H9 (cell line): ENCODE data around the gene CEP350. TPM values are rescaled to one million over a fixed set of nuclear protein-coding genes. Genes with fewer than 3 reads are reported as not detected.

ENCODE experiments used
- DNase-seq: peaks from one replicate; pipeline ENCODE4 v3.0.0-alpha.2; 2017
- H2AFZ ChIP-seq: one replicate; pipeline ENCODE4 v1.6.1; 2013; ENCODE audit warnings: mild to moderate bottlenecking, low read length, control low read depth, moderate library complexity
- H2AK5ac ChIP-seq: 2 replicates; pipeline ENCODE4 v1.6.1; 2013; ENCODE audit warnings: low read length, control low read depth, mixed read lengths; ENCODE audit not compliant: insufficient read length
- H2BK120ac ChIP-seq: one replicate; pipeline ENCODE4 v1.6.1; 2013; ENCODE audit warnings: low read depth, mild to moderate bottlenecking, low read length, control low read depth, inconsistent platforms; ENCODE audit not compliant: poor library complexity, severe bottlenecking
- H2BK12ac ChIP-seq: 2 replicates; pipeline ENCODE4 v1.6.1; 2013; ENCODE audit warnings: low read length, control low read depth, mixed read lengths, low read depth; ENCODE audit not compliant: insufficient read length
- H2BK15ac ChIP-seq: 2 replicates; pipeline ENCODE4 v1.6.1; 2013; ENCODE audit warnings: low read depth, low read length, control low read depth
- H2BK20ac ChIP-seq: one replicate; pipeline ENCODE4 v1.6.1; 2013; ENCODE audit warnings: low read depth, mild to moderate bottlenecking, low read length, control low read depth, inconsistent platforms; ENCODE audit not compliant: poor library complexity, severe bottlenecking
- H2BK5ac ChIP-seq: 2 replicates; pipeline ENCODE4 v1.6.1; 2013; ENCODE audit warnings: low read length, control low read depth, mixed read lengths; ENCODE audit not compliant: insufficient read length
- H3K14ac ChIP-seq: 2 replicates; pipeline ENCODE4 v1.6.1; 2013; ENCODE audit warnings: low read length, control low read depth; ENCODE audit not compliant: insufficient read depth
- H3K18ac ChIP-seq: 2 replicates; pipeline ENCODE4 v1.6.1; 2013; ENCODE audit warnings: low read depth, mild to moderate bottlenecking, mixed read lengths, low read length, control low read depth; ENCODE audit not compliant: insufficient read length
- H3K23ac ChIP-seq: 2 replicates; pipeline ENCODE4 v1.6.1; 2013; ENCODE audit warnings: low read length, control low read depth, mixed read lengths, low read depth; ENCODE audit not compliant: insufficient read length
- H3K23me2 ChIP-seq: 2 replicates; pipeline ENCODE4 v1.6.1; 2013; ENCODE audit warnings: low read depth, mild to moderate bottlenecking, mixed read lengths, low read length, control low read depth; ENCODE audit not compliant: insufficient read length, poor library complexity, severe bottlenecking
- H3K27ac ChIP-seq: 2 replicates; pipeline ENCODE4 v1.5.1; 2013; ENCODE audit warnings: low read length, control low read depth, mixed read lengths, low read depth; ENCODE audit not compliant: insufficient read length
- H3K27me3 ChIP-seq: 2 replicates; pipeline ENCODE4 v1.6.1; 2013; ENCODE audit warnings: low read length, control low read depth, inconsistent platforms; ENCODE audit not compliant: insufficient read depth
- H3K4ac ChIP-seq: 2 replicates; pipeline ENCODE4 v1.6.1; 2013; ENCODE audit warnings: low read depth, mild to moderate bottlenecking, control low read depth, inconsistent platforms, low read length, moderate library complexity
- H3K4me1 ChIP-seq: 2 replicates; pipeline ENCODE4 v1.6.1; 2013; ENCODE audit warnings: low read length, control low read depth, inconsistent platforms; ENCODE audit not compliant: insufficient read depth
- H3K4me2 ChIP-seq: 2 replicates; pipeline ENCODE4 v1.6.1; 2013; ENCODE audit warnings: low read length, control low read depth, mixed read lengths; ENCODE audit not compliant: insufficient read length, insufficient read depth
- H3K56ac ChIP-seq: 2 replicates; pipeline ENCODE4 v1.6.1; 2013; ENCODE audit warnings: low read depth, mild to moderate bottlenecking, mixed read lengths, low read length, control low read depth; ENCODE audit not compliant: insufficient read length
- H3K79me1 ChIP-seq: 2 replicates; pipeline ENCODE4 v1.6.1; 2013; ENCODE audit warnings: low read depth, mild to moderate bottlenecking, moderate library complexity, low read length, control low read depth, inconsistent platforms; ENCODE audit not compliant: insufficient read depth, poor library complexity, severe bottlenecking
- H3K79me2 ChIP-seq: 2 replicates; pipeline ENCODE4 v1.6.1; 2013; ENCODE audit warnings: low read length, control low read depth, inconsistent platforms; ENCODE audit not compliant: insufficient read depth
- H3K9ac ChIP-seq: 2 replicates; pipeline ENCODE4 v1.6.1; 2013; ENCODE audit warnings: low read length, control low read depth, mixed read lengths; ENCODE audit not compliant: insufficient read length; ENCODE audit errors: extremely low read depth
- H3K9me3 ChIP-seq: one replicate; pipeline ENCODE4 v1.6.1; 2013; ENCODE audit warnings: low read depth, low read length, inconsistent platforms; ENCODE audit not compliant: control insufficient read depth
- H3T11ph ChIP-seq: one replicate; pipeline ENCODE4 v1.6.1; 2013; ENCODE audit warnings: mild to moderate bottlenecking, low read length, control low read depth, inconsistent platforms
- H4K20me1 ChIP-seq: one replicate; pipeline ENCODE4 v1.6.1; 2013; ENCODE audit not compliant: control insufficient read depth, insufficient read length, insufficient read depth
- H4K5ac ChIP-seq: 2 replicates; pipeline ENCODE4 v1.6.1; 2013; ENCODE audit warnings: low read depth, mild to moderate bottlenecking, mixed read lengths, low read length, control low read depth; ENCODE audit not compliant: insufficient read length
- H4K8ac ChIP-seq: replicated peaks from 2 replicates; pipeline ENCODE4 v1.6.1; 2013; ENCODE audit warnings: low read length, control low read depth, mixed read lengths, low read depth; ENCODE audit not compliant: insufficient read length
- H4K91ac ChIP-seq: 2 replicates; pipeline ENCODE4 v1.6.1; 2013; ENCODE audit warnings: low read depth, mild to moderate bottlenecking, moderate library complexity, mixed read lengths, low read length, control low read depth; ENCODE audit not compliant: insufficient read length
- H3K27ac Mint-ChIP-seq, 3 experiments: 2 replicates in 2 of 3; 3 replicates in 1 of 3; pipeline ENCODE4 v1.8.0; 2020 to 2021; ENCODE audit warnings: mixed read lengths in 3 of 3, mild to moderate bottlenecking in 1 of 3, moderate library complexity in 1 of 3
- H3K27me3 Mint-ChIP-seq: 2 replicates; pipeline ENCODE4 v1.8.0; 2021; ENCODE audit warnings: low read depth, mild to moderate bottlenecking, moderate library complexity, mixed read lengths
- H3K36me3 Mint-ChIP-seq, 3 experiments: 2 replicates in 2 of 3; 3 replicates in 1 of 3; pipeline ENCODE4 v1.8.0; 2020 to 2021; ENCODE audit warnings: low read depth in 3 of 3, mixed read lengths in 3 of 3; ENCODE audit not compliant: insufficient read depth in 1 of 3
- H3K4me1 Mint-ChIP-seq, 2 experiments: 2 replicates each; pipeline ENCODE4 v1.8.0; 2020; ENCODE audit warnings: mixed read lengths in 2 of 2
- H3K4me3 Mint-ChIP-seq, 2 experiments: 2 replicates in 1 of 2; 3 replicates in 1 of 2; pipeline ENCODE4 v1.8.0; 2020 to 2021; ENCODE audit warnings: mild to moderate bottlenecking in 2 of 2, mixed read lengths in 2 of 2, moderate library complexity in 1 of 2
- H3K9me3 Mint-ChIP-seq, 2 experiments: 2 replicates in 1 of 2; 3 replicates in 1 of 2; pipeline ENCODE4 v1.8.0; 2020; ENCODE audit warnings: mild to moderate bottlenecking in 2 of 2, mixed read lengths in 2 of 2, moderate library complexity in 1 of 2
- CTCF ChIP-seq: fragments of 200-600 bp; sonication (generic); conservative IDR thresholded peaks from 3 replicates; pipeline ENCODE4 v1.8.0; 2021; ENCODE audit warnings: antibody characterized with exemption, mild to moderate bottlenecking
- total RNA-seq: library from RNA; stranded (reverse); gene quantifications from 2 replicates; pipeline ENCODE4 v1.2.1, GENCODE V29; 2021

The CEP350 gene
- total RNA-seq, 1 experiment from 2014 or later: 39.2 TPM

DNA sequence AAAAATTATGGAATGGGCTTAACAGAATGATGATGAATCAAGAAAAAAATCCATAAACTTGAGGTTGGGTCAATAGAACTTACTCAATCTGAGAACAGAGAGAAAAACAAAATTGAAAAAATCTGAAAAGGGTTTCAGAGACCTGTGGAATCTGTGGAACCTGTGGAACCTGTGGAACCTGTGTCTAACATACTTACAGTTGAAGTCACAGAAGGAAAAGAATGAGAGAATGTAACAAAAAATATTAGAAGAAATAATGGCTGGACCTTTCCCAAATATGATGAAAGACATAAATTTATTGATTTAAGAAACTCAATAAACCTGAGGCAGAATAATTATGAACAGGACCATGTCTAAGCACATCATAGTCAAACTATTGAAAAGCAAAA is 182.4 kb downstream of the CEP350 start:
- Histone ChIP-seq H3K18ac (no peak overlapping the region), H2BK15ac (no peak overlapping the region), H3K27me3 (no peaks in the 10 kb centered on the region), H3T11ph (no peak overlapping the region), H4K5ac (no peak overlapping the region), H4K91ac (no peak overlapping the region), H3K23me2 (no peaks in the 10 kb centered on the region), H3K27ac (no peak overlapping the region), H3K9ac (no peak overlapping the region), H2AFZ (no peak overlapping the region), H3K79me2 (no peaks in the 10 kb centered on the region), H3K4ac (no peak overlapping the region), H4K8ac (no peak overlapping the region), H2BK5ac (no peak overlapping the region), H3K9me3 (no peaks in the 10 kb centered on the region), H3K56ac (no peak overlapping the region), H2BK120ac (no peak overlapping the region), H3K14ac (no peak overlapping the region), H3K79me1 (no peaks in the 10 kb centered on the region), H3K4me1 (no peaks in the 10 kb centered on the region), H4K20me1 (no peaks in the 10 kb centered on the region), H3K4me2 (no peak overlapping the region), H2AK5ac (no peak overlapping the region), H2BK12ac (no peak overlapping the region), H3K23ac (no peak overlapping the region), H2BK20ac (no peak overlapping the region)
- H3K4me1 Mint-ChIP-seq: no peaks in the 10 kb centered on the region
- H3K36me3 Mint-ChIP-seq: no peaks in the 10 kb centered on the region
- TF ChIP-seq CTCF: no peak
- peaks cover 6% of the 10 kb centered on the region; the same call in 1 of the 2 replicates for H3K27me3 Mint-ChIP-seq
- no peak overlapping the region for H3K27ac Mint-ChIP-seq
- no peak for DNase-seq
- H3K4me3 Mint-ChIP-seq: no peak overlapping the region
- H3K9me3 Mint-ChIP-seq: no peaks in the 10 kb centered on the region
